Lung (tissue), 12 donors: ENCODE results near the gene COQ9. TPM values are rescaled to one million over a fixed set of nuclear protein-coding genes. Genes with fewer than 3 reads are reported as not detected.
A peak's percentile ranks its signal among the peaks of the same experiment; 100 is the strongest.

ENCODE experiments used
- ATAC-seq: fragments of 200-7000 bp; cut with Tn5 transposase; one replicate; pipeline ENCODE4 v1.9.1; 2020; ENCODE audit warnings: moderate number of reproducible peaks; ENCODE audit not compliant: insufficient read depth, low FRiP score
- DNase-seq, 3 donors: peaks; one replicate each; pipeline ENCODE4 v3.0.0-alpha.2; 2013 to 2017
- H3K27ac ChIP-seq, 2 donors: one replicate each; pipeline ENCODE4 v1.5.1; 2013; ENCODE audit warnings: mild to moderate bottlenecking in 2 of 2, moderate library complexity in 2 of 2, control low read depth in 1 of 2, inconsistent platforms in 1 of 2, low read depth in 1 of 2, low read length in 1 of 2
- H3K27me3 ChIP-seq, 3 donors: one replicate each; pipeline ENCODE4 v1.5.1; 2013; ENCODE audit warnings: low read length in 2 of 3; ENCODE audit not compliant: control insufficient read depth in 3 of 3, insufficient read depth in 3 of 3
- H3K36me3 ChIP-seq, 4 donors: one replicate each; pipeline ENCODE4 v1.5.1; 2013; ENCODE audit warnings: low read length in 4 of 4, mild to moderate bottlenecking in 1 of 4, moderate library complexity in 1 of 4; ENCODE audit not compliant: control insufficient read depth in 4 of 4, insufficient read depth in 4 of 4
- H3K4me1 ChIP-seq, 5 donors: one replicate each; pipeline ENCODE4 v1.5.1; 2013; ENCODE audit warnings: low read length in 5 of 5, mild to moderate bottlenecking in 2 of 5, moderate library complexity in 1 of 5; ENCODE audit not compliant: control insufficient read depth in 5 of 5, insufficient read depth in 5 of 5
- H3K4me3 ChIP-seq: one replicate; pipeline ENCODE4 v1.5.1; 2013; ENCODE audit warnings: mild to moderate bottlenecking, control low read depth, moderate library complexity
- H3K9ac ChIP-seq, 2 donors: one replicate each; pipeline ENCODE4 v1.5.1; 2013; ENCODE audit warnings: low read length in 2 of 2, control low read depth in 1 of 2; ENCODE audit not compliant: insufficient read depth in 1 of 2
- H3K9me3 ChIP-seq, 4 donors: one replicate each; pipeline ENCODE4 v1.5.1; 2013; ENCODE audit warnings: low read length in 3 of 4, mild to moderate bottlenecking in 1 of 4, moderate library complexity in 1 of 4; ENCODE audit not compliant: control insufficient read depth in 4 of 4, insufficient read depth in 3 of 4
- CTCF ChIP-seq: IDR thresholded peaks from 2 replicates; pipeline ENCODE4 v1.5.1; 2012; ENCODE audit warnings: mild to moderate bottlenecking; ENCODE audit errors: control extremely low read depth, extremely low read depth
- WGBS, 2 donors: extraction: QIAGEN DNeasy Blood & Tissue Kit; methylation state at CpG; one replicate each; pipeline ENCODE4 v1.1.7; 2013; 5-methylcytosine and 5-hydroxymethylcytosine counted together
- polyA plus RNA-seq, 2 donors: library from polyadenylated mRNA; stranded (reverse); fragments of 200-250 nt; gene quantifications; one replicate each; pipeline ENCODE4 v1.2.1, GENCODE V29; 2013
- total RNA-seq, 2 donors: library from RNA; depleted of rRNA in 1 of 2; stranded (reverse); fragments of >200 nt in 1 of 2; gene quantifications; one replicate each; pipeline ENCODE4 v1.2.1, GENCODE V29; 2014 to 2021
- donor health status: control.
- donor health status: control.
- donor health status: Bipolar disorder and iron deficiency.
- donor health status: healthy.
- donor health status: DM: yes; HTN: yes; CAD: no.

Gene COQ9
- total and polyA plus RNA-seq, 4 donors: 42.2 to 59.5 (median 46.8) TPM

GRCh38 chr16:57482845-57483545, 35.7 kb downstream of the COQ9 start:
- ATAC-seq (no peak), DNase-seq (no peak)
- Histone ChIP-seq H3K27ac (no peak overlapping the region), H3K27me3 (no peaks in the 10 kb centered on the region), H3K36me3 (peaks cover 0 to 2% (median 0%) of the 10 kb centered on the region in 4 donors), H3K4me1 (peaks cover 0 to 38% (median 8%) of the 10 kb centered on the region in 5 donors), H3K9ac (no peak overlapping the region), H3K4me3 (no peak overlapping the region), H3K9me3 (no peaks in the 10 kb centered on the region)
- TF ChIP-seq CTCF: no peak
- WGBS, 2 donors: 80 to 90% methylated on average over 13 to 14 of the region's 14 CpGs

- H3K36me3 ChIP-seq: no peaks in the 10 kb centered on the region
- no peak overlapping the region for H3K27ac ChIP-seq
- DNase-seq (no peak), ATAC-seq (no peak)
- peaks cover 0 to 30% (median 5%) of the 10 kb centered on the region in 5 donors for H3K4me1 ChIP-seq
- H3K4me3 ChIP-seq: no peak overlapping the region
- H3K27me3 ChIP-seq: no peaks in the 10 kb centered on the region
- no peak for TF ChIP-seq CTCF
- 77 to 94% methylated on average over 19 of the region's 19 CpGs for WGBS, 2 donors
- H3K9me3 ChIP-seq: no peaks in the 10 kb centered on the region
- no peak overlapping the region for H3K9ac ChIP-seq
These were observed 36.6 kb downstream of the COQ9 start for GRCh38 chr16:57483725-57484514.

- no peak overlapping the region for H3K9ac ChIP-seq
- no peak overlapping the region for H3K4me3 ChIP-seq
- peaks cover 0 to 24% (median 5%) of the 10 kb centered on the region in 5 donors for H3K4me1 ChIP-seq
- WGBS, 2 donors: 91 to 95% methylated on average over 8 of the region's 8 CpGs
- no peak for TF ChIP-seq CTCF
- ATAC-seq (no peak), DNase-seq (no peak)
- no peaks in the 10 kb centered on the region for H3K27me3 ChIP-seq
- no peaks in the 10 kb centered on the region for H3K9me3 ChIP-seq
- peak overlapping the region in 1 of 2 donors; percentile 17 for H3K27ac ChIP-seq
- no peaks in the 10 kb centered on the region for H3K36me3 ChIP-seq
These were observed 37.3 kb downstream of the COQ9 start for GRCh38 chr16:57484515-57485005.
